Vagina (tissue), 2 donors: ENCODE results near the gene DHX15.

Experiments
- POLR2A ChIP-seq, 2 donors: fragments of 450-650 bp; IDR thresholded peaks; one replicate each; pipeline ENCODE4 v1.6.1; 2017; ENCODE audit warnings: antibody characterized with exemption in 2 of 2, mild to moderate bottlenecking in 2 of 2, moderate library complexity in 2 of 2
- TF ChIP-seq, protein P1 (sequence below), 3 experiments: fragments of 450-650 bp in 2 of 3; fragments of 200-600 bp in 1 of 3; sonication (generic) in 1 of 3; IDR thresholded peaks; one replicate each; pipeline ENCODE4 v1.5.1; 2017 to 2019; ENCODE audit warnings: antibody characterized with exemption in 3 of 3, mild to moderate bottlenecking in 2 of 3, moderate library complexity in 2 of 3

DNA sequence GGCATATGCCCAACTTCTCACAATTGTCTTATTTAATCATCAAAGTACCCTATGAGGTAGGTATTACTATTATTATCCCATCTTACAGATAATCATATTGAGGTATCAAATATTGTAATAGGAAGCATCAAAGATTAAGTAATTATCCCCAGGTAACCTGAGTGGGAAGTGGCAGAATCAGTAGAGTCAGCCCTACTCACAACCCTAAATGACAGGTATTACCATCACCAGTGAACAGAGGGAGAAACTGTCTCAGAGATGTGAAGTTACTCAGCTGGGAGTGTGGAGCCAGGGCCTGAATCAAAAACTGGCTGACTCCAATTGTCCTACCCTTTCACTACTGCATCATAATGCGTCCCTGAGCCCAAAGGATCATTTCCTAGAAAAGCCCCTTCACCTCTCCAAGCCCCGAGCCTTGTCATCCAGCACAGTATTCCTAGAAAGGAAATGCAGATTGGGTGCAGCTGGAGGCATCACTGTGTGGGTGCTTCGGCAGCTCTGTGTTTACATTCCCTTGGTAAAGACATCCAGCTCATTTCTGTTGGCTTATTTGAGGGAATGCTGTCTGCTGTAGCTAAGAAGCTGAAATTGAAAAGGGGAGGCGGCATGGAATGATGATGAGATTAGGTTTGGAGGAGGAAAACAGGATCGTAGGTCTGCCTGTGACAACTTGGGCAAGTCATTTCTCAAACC is 72.8 kb downstream of the DHX15 start:
- TF ChIP-seq, protein P1, sequence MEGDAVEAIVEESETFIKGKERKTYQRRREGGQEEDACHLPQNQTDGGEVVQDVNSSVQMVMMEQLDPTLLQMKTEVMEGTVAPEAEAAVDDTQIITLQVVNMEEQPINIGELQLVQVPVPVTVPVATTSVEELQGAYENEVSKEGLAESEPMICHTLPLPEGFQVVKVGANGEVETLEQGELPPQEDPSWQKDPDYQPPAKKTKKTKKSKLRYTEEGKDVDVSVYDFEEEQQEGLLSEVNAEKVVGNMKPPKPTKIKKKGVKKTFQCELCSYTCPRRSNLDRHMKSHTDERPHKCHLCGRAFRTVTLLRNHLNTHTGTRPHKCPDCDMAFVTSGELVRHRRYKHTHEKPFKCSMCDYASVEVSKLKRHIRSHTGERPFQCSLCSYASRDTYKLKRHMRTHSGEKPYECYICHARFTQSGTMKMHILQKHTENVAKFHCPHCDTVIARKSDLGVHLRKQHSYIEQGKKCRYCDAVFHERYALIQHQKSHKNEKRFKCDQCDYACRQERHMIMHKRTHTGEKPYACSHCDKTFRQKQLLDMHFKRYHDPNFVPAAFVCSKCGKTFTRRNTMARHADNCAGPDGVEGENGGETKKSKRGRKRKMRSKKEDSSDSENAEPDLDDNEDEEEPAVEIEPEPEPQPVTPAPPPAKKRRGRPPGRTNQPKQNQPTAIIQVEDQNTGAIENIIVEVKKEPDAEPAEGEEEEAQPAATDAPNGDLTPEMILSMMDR (IDR thresholded peaks at IDR 0.05), result no peak
- no peak for TF ChIP-seq POLR2A (IDR thresholded peaks at IDR 0.05)
